ENCODE measurements around the gene SUGCT.

- TF ChIP-seq YY1 (IDR thresholded peaks at IDR 0.05; ENCODE audit: insufficient read depth, insufficient read length) (no peak), ZNF274 (IDR thresholded peaks at IDR 0.05; ENCODE audit: low read depth, low read length) (no peak)
Observed at GRCh38 chr7:40403703-40404476, 269.1 kb downstream of the SUGCT start.
